Measurements from ENCODE around the gene COL4A4. TPM values are rescaled to one million over a fixed set of nuclear protein-coding genes. Genes with fewer than 3 reads are reported as not detected.

COL4A4 gene
- total and polyA plus RNA-seq, 2 experiments from 2014 or later = 1.3 to 3.1 TPM

GRCh38 chr2:226981791-226982326 is 182.1 kb downstream of the COL4A4 start:
- H3K27ac Mint-ChIP-seq = no peak overlapping the region
- no peak for TF ChIP-seq POLR2AphosphoS5 (IDR thresholded peaks at IDR 0.05; ENCODE audit: low read depth)
- TF ChIP-seq ZNF331 (CRISPR knock-in tag; IDR thresholded peaks at IDR 0.05; ENCODE audit: low read depth) = no peak
- no peak for TF ChIP-seq ZNF114 (CRISPR knock-in tag; IDR thresholded peaks at IDR 0.05)
- TF ChIP-seq, protein P1, sequence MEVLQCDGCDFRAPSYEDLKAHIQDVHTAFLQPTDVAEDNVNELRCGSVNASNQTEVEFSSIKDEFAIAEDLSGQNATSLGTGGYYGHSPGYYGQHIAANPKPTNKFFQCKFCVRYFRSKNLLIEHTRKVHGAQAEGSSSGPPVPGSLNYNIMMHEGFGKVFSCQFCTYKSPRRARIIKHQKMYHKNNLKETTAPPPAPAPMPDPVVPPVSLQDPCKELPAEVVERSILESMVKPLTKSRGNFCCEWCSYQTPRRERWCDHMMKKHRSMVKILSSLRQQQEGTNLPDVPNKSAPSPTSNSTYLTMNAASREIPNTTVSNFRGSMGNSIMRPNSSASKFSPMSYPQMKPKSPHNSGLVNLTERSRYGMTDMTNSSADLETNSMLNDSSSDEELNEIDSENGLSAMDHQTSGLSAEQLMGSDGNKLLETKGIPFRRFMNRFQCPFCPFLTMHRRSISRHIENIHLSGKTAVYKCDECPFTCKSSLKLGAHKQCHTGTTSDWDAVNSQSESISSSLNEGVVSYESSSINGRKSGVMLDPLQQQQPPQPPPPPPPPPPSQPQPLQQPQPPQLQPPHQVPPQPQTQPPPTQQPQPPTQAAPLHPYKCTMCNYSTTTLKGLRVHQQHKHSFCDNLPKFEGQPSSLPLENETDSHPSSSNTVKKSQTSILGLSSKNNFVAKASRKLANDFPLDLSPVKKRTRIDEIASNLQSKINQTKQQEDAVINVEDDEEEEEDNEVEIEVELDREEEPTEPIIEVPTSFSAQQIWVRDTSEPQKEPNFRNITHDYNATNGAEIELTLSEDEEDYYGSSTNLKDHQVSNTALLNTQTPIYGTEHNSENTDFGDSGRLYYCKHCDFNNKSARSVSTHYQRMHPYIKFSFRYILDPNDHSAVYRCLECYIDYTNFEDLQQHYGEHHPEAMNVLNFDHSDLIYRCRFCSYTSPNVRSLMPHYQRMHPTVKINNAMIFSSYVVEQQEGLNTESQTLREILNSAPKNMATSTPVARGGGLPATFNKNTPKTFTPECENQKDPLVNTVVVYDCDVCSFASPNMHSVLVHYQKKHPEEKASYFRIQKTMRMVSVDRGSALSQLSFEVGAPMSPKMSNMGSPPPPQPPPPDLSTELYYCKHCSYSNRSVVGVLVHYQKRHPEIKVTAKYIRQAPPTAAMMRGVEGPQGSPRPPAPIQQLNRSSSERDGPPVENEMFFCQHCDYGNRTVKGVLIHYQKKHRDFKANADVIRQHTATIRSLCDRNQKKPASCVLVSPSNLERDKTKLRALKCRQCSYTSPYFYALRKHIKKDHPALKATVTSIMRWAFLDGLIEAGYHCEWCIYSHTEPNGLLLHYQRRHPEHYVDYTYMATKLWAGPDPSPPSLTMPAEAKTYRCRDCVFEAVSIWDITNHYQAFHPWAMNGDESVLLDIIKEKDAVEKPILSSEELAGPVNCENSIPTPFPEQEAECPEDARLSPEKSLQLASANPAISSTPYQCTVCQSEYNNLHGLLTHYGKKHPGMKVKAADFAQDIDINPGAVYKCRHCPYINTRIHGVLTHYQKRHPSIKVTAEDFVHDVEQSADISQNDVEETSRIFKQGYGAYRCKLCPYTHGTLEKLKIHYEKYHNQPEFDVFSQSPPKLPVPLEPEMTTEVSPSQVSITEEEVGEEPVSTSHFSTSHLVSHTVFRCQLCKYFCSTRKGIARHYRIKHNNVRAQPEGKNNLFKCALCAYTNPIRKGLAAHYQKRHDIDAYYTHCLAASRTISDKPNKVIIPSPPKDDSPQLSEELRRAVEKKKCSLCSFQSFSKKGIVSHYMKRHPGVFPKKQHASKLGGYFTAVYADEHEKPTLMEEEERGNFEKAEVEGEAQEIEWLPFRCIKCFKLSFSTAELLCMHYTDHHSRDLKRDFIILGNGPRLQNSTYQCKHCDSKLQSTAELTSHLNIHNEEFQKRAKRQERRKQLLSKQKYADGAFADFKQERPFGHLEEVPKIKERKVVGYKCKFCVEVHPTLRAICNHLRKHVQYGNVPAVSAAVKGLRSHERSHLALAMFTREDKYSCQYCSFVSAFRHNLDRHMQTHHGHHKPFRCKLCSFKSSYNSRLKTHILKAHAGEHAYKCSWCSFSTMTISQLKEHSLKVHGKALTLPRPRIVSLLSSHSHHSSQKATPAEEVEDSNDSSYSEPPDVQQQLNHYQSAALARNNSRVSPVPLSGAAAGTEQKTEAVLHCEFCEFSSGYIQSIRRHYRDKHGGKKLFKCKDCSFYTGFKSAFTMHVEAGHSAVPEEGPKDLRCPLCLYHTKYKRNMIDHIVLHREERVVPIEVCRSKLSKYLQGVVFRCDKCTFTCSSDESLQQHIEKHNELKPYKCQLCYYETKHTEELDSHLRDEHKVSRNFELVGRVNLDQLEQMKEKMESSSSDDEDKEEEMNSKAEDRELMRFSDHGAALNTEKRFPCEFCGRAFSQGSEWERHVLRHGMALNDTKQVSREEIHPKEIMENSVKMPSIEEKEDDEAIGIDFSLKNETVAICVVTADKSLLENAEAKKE (CRISPR knock-in tag; IDR thresholded peaks at IDR 0.05) = no peak
- no peak for TF ChIP-seq STAT1 (IDR thresholded peaks at IDR 0.05; ENCODE audit: unreplicated experiment)
- no peak for TF ChIP-seq REST (IDR thresholded peaks at IDR 0.05; ENCODE audit: unreplicated experiment)
- no peak for TF ChIP-seq ETS1 (IDR thresholded peaks at IDR 0.05)
- H3K4me3 ChIP-seq = no peak overlapping the region
- no peak overlapping the region for H3K4me3 Mint-ChIP-seq
- no peaks in the 10 kb centered on the region; the same call in 1 of the 2 replicates for H4K20me1 ChIP-seq (replicated peaks; ENCODE audit: insufficient read depth)
- no peak overlapping the region for H3K27ac ChIP-seq (ENCODE audit: low read depth)
- H3K27me3 ChIP-seq (ENCODE audit: insufficient read depth) = no peaks in the 10 kb centered on the region
- DNase-seq (ENCODE audit: low spot score) (no peak), ATAC-seq (no peak)
- no peaks in the 10 kb centered on the region; the same call in 2 of the 3 replicates for H3K9me3 Mint-ChIP-seq
- H3K79me2 ChIP-seq (replicated peaks; ENCODE audit: insufficient read depth) = no peaks in the 10 kb centered on the region
- H3K27me3 Mint-ChIP-seq (ENCODE audit: insufficient read depth, low read depth, poor library complexity) = peaks cover under 1% of the 10 kb centered on the region
- H3K36me3 ChIP-seq (ENCODE audit: insufficient read depth) = no peaks in the 10 kb centered on the region; the same call in 1 of the 2 replicates
- no peak overlapping the region for H3K4me2 ChIP-seq
- no peaks in the 10 kb centered on the region; the same call in 1 of the 2 replicates for H3K9me2 ChIP-seq (ENCODE audit: insufficient read depth)
- peaks cover 26% of the 10 kb centered on the region for H3K4me1 Mint-ChIP-seq
- peaks cover 21% of the 10 kb centered on the region for H3K4me1 ChIP-seq (ENCODE audit: insufficient read depth)
- H3K36me3 Mint-ChIP-seq (ENCODE audit: low read depth) = no peaks in the 10 kb centered on the region
- no peaks in the 10 kb centered on the region for H3F3A ChIP-seq (replicated peaks; ENCODE audit: low read depth)
- H2AFZ ChIP-seq = no peak overlapping the region
